HepG2 (cell line): ENCODE measurements around the gene GOLGA8A. TPM values are rescaled to one million over a fixed set of nuclear protein-coding genes. Genes with fewer than 3 reads are reported as not detected.

Source experiments
- HIVEP1 ChIP-seq: sonication (generic); formaldehyde crosslinking; IDR thresholded peaks from 2 replicates; pipeline ENCODE4 v1.4.0; 2020; ENCODE audit warnings: mild to moderate bottlenecking, missing genetic modification reagents
- IRX3 ChIP-seq: sonication (generic); formaldehyde crosslinking; IDR thresholded peaks from 2 replicates; pipeline ENCODE4 v1.8.1; 2023; ENCODE audit warnings: mild to moderate bottlenecking, low read depth, missing genetic modification reagents, borderline replicate concordance
- MAZ ChIP-seq, 2 experiments: sonication (generic) in 1 of 2; formaldehyde crosslinking in 1 of 2; IDR thresholded peaks; 2 replicates each; pipeline versions ENCODE4 v1.5.0 to v1.6.1; 2012 to 2020; ENCODE audit warnings: low read depth in 2 of 2, mild to moderate bottlenecking in 2 of 2, borderline replicate concordance in 1 of 2, improper control_type of control experiment in 1 of 2, low read length in 1 of 2, missing genetic modification reagents in 1 of 2, moderate library complexity in 1 of 2
- MXD4 ChIP-seq: IDR thresholded peaks from 2 replicates; pipeline ENCODE4 v1.6.1; 2016; ENCODE audit warnings: mild to moderate bottlenecking, missing biosample characterization, missing genetic modification reagents
- SOX6 ChIP-seq, 2 experiments: fragments of 450-650 bp in 1 of 2; sonication (generic) in 1 of 2; formaldehyde crosslinking in 1 of 2; IDR thresholded peaks; 2 replicates each; pipeline versions ENCODE4 v1.4.0 to v1.6.1; 2017 to 2020; ENCODE audit warnings: antibody characterized with exemption in 1 of 2, mild to moderate bottlenecking in 1 of 2, missing genetic modification reagents in 1 of 2
- ZFAT ChIP-seq: sonication (generic); formaldehyde crosslinking; conservative IDR thresholded peaks from 2 replicates; pipeline ENCODE4 v1.8.1; 2023; ENCODE audit warnings: missing genetic modification reagents, inconsistent platforms
- ZNF160 ChIP-seq: sonication (generic); formaldehyde crosslinking; IDR thresholded peaks from 2 replicates; pipeline ENCODE4 v1.8.0; 2022; ENCODE audit warnings: mild to moderate bottlenecking, inconsistent platforms, missing genetic modification reagents
- ZNF232 ChIP-seq: sonication (generic); formaldehyde crosslinking; IDR thresholded peaks from 2 replicates; pipeline ENCODE4 v1.4.0; 2020; ENCODE audit warnings: missing genetic modification reagents, borderline replicate concordance
- ZNF343 ChIP-seq: sonication (generic); formaldehyde crosslinking; IDR thresholded peaks from 2 replicates; pipeline ENCODE4 v1.4.0; 2020; ENCODE audit warnings: mild to moderate bottlenecking, missing genetic modification reagents
- ZNF670 ChIP-seq: sonication (generic); formaldehyde crosslinking; IDR thresholded peaks from 2 replicates; pipeline ENCODE4 v1.8.0; 2022; ENCODE audit warnings: mild to moderate bottlenecking, missing genetic modification reagents, borderline replicate concordance
- ZNF703 ChIP-seq: sonication (generic); formaldehyde crosslinking; IDR thresholded peaks from 2 replicates; pipeline ENCODE4 v1.5.1; 2020; ENCODE audit warnings: missing genetic modification reagents, mild to moderate bottlenecking, moderate library complexity, borderline replicate concordance
- ZNF737 ChIP-seq: sonication (generic); formaldehyde crosslinking; IDR thresholded peaks from 2 replicates; pipeline ENCODE4 v1.5.0; 2020; ENCODE audit warnings: missing genetic modification reagents, mild to moderate bottlenecking, borderline replicate concordance
- ZNF766 ChIP-seq: sonication (generic); formaldehyde crosslinking; IDR thresholded peaks from 2 replicates; pipeline ENCODE4 v1.5.0; 2020; ENCODE audit warnings: missing genetic modification reagents, borderline replicate concordance
- ZNF879 ChIP-seq: sonication (generic); formaldehyde crosslinking; IDR thresholded peaks from 2 replicates; pipeline ENCODE4 v1.8.1; 2023; ENCODE audit warnings: missing genetic modification reagents
- polyA plus RNA-seq, 8 experiments: library from polyadenylated mRNA; depleted of rRNA in 3 of 8; stranded (reverse) in 7 of 8; unstranded in 1 of 8; fragments of >200 nt; fragmentation: Illumina TruSeq in 4 of 8; extraction: Trizol in 4 of 8; gene quantifications; 2 replicates each; pipeline versions ENCODE4 v1.2.1 to v1.2.3, GENCODE V29; 2011 to 2016; ENCODE audit warnings: low read depth in 4 of 8, missing spikeins in 1 of 8, mixed read lengths in 1 of 8; ENCODE audit not compliant: insufficient read depth in 1 of 8
- total RNA-seq, 5 experiments: library from RNA; depleted of rRNA; stranded (reverse); fragments of >200 nt; fragmentation: Illumina TruSeq; extraction: Trizol; gene quantifications; 2 replicates each; pipeline ENCODE4 v1.2.3, GENCODE V29; 2016; ENCODE audit warnings: low read depth in 1 of 5
- TF ChIP-seq, protein P1 (sequence below): sonication (generic); formaldehyde crosslinking; IDR thresholded peaks from 2 replicates; pipeline ENCODE4 v1.5.1; 2020; ENCODE audit warnings: missing genetic modification reagents, mild to moderate bottlenecking, borderline replicate concordance
- TF ChIP-seq, protein P2 (sequence below): fragments of 450-650 bp; IDR thresholded peaks from 2 replicates; pipeline ENCODE4 v1.6.1; 2016
- TF ChIP-seq, protein P3 (sequence below): sonication (generic); formaldehyde crosslinking; IDR thresholded peaks from 2 replicates; pipeline ENCODE4 v1.4.0; 2020; ENCODE audit warnings: missing genetic modification reagents, low read depth, mild to moderate bottlenecking, borderline replicate concordance
- TF ChIP-seq, protein P4 (sequence below): IDR thresholded peaks from 2 replicates; pipeline ENCODE4 v1.6.1; 2016; ENCODE audit warnings: missing compliant biosample characterization, missing genetic modification reagents, borderline replicate concordance
- TF ChIP-seq, protein P5 (sequence below): sonication (generic); formaldehyde crosslinking; IDR thresholded peaks from 2 replicates; pipeline ENCODE4 v1.5.0; 2020; ENCODE audit warnings: missing genetic modification reagents, mild to moderate bottlenecking, borderline replicate concordance
- TF ChIP-seq, protein P6 (sequence below): IDR thresholded peaks from 2 replicates; pipeline ENCODE4 v1.6.1; 2018; ENCODE audit warnings: missing genetic modification reagents, mild to moderate bottlenecking, missing compliant biosample characterization

The GOLGA8A gene
- total and polyA plus RNA-seq, 2 of the 13 experiments (the other 11 are each of a cell fraction or from before 2014, with no cell fraction given): 17.1 to 43.7 TPM

DNA sequence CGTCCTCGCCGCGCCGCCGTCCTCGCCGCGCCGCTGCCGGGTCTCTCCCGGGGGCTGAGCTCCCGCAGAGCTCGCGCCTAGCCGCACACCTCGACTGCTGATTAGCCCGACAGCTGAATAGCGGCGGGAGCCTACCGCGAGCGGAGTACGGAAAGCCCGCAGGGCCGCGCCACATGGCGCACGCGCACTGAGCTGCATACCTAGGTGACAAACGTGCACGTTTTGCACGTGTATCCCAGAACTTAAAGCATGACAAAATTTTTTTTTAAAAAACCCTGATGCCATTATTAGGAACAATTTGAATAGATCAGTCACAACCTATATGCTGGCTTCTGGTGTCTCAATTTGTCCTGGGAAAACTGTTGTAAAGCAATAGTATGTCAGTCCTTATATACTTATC, at the start of gene GOLGA8A (continued):
- TF ChIP-seq MAZ (IDR thresholded peaks at IDR 0.05; ENCODE audit: borderline replicate concordance, low read depth, low read length) (no peak), MAZ (CRISPR knock-in tag; IDR thresholded peaks at IDR 0.05; ENCODE audit: low read depth) (0 out of 2 replicates have a peak, but pooled peaks have one; percentile 28), ZNF160 (peak; percentile 67; the same call in 1 of the 2 replicates), ZNF737 (no peak), IRX3 (0 out of 2 replicates have a peak, but pooled peaks have one; percentile 56), ZNF703 (CRISPR knock-in tag) (no peak), ZNF879 (CRISPR knock-in tag) (peak; percentile 75; the same call in 1 of the 2 replicates), ZNF766 (peak; percentile 84; the same call in 1 of the 2 replicates), ZNF232 (peak; percentile 94), ZFAT (CRISPR knock-in tag) (0 out of 2 replicates have a peak, but pooled peaks have one; percentile 78), MXD4 (CRISPR knock-in tag) (peak; percentile 70; the same call in 1 of the 2 replicates), ZNF670 (peak; percentile 56; the same call in 1 of the 2 replicates), HIVEP1 (0 out of 2 replicates have a peak, but pooled peaks have one; percentile 30), SOX6 (IDR thresholded peaks at IDR 0.05) (no peak), SOX6 (CRISPR knock-in tag; IDR thresholded peaks at IDR 0.05) (no peak), ZNF343 (no peak)
- TF ChIP-seq, protein P1, sequence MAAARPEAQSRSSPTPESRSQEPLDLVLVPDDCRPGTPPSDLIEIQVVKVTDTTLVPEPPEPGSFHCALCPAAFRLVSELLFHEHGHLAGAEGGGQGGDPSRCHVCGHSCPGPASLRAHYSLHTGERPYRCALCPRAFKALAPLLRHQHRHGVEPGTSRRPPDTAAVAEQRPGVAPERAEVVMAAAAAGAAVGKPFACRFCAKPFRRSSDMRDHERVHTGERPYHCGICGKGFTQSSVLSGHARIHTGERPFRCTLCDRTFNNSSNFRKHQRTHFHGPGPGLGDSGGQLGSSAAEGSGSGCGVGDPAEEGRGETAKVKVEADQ (CRISPR knock-in tag): 0 out of 2 replicates have a peak, but pooled peaks have one; percentile 45
- TF ChIP-seq, protein P2, sequence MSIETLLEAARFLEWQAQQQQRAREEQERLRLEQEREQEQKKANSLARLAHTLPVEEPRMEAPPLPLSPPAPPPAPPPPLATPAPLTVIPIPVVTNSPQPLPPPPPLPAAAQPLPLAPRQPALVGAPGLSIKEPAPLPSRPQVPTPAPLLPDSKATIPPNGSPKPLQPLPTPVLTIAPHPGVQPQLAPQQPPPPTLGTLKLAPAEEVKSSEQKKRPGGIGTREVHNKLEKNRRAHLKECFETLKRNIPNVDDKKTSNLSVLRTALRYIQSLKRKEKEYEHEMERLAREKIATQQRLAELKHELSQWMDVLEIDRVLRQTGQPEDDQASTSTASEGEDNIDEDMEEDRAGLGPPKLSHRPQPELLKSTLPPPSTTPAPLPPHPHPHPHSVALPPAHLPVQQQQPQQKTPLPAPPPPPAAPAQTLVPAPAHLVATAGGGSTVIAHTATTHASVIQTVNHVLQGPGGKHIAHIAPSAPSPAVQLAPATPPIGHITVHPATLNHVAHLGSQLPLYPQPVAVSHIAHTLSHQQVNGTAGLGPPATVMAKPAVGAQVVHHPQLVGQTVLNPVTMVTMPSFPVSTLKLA: peak; percentile 43
- TF ChIP-seq, protein P3, sequence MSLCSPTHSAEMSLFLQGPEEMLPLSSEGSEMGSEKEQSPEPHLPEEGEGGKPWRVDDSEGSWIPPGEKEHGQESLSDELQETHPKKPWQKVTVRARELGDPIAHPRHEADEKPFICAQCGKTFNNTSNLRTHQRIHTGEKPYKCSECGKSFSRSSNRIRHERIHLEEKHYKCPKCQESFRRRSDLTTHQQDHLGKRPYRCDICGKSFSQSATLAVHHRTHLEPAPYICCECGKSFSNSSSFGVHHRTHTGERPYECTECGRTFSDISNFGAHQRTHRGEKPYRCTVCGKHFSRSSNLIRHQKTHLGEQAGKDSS: no peak
- TF ChIP-seq, protein P4, sequence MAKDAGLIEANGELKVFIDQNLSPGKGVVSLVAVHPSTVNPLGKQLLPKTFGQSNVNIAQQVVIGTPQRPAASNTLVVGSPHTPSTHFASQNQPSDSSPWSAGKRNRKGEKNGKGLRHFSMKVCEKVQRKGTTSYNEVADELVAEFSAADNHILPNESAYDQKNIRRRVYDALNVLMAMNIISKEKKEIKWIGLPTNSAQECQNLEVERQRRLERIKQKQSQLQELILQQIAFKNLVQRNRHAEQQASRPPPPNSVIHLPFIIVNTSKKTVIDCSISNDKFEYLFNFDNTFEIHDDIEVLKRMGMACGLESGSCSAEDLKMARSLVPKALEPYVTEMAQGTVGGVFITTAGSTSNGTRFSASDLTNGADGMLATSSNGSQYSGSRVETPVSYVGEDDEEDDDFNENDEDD (CRISPR knock-in tag): peak; percentile 94
- TF ChIP-seq, protein P5, sequence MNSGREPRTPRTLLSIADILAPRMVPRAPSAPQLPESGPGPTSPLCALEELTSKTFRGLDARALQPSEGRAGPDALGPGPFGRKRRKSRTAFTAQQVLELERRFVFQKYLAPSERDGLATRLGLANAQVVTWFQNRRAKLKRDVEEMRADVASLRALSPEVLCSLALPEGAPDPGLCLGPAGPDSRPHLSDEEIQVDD: peak; percentile 80; the same call in 1 of the 2 replicates
- TF ChIP-seq, protein P6, sequence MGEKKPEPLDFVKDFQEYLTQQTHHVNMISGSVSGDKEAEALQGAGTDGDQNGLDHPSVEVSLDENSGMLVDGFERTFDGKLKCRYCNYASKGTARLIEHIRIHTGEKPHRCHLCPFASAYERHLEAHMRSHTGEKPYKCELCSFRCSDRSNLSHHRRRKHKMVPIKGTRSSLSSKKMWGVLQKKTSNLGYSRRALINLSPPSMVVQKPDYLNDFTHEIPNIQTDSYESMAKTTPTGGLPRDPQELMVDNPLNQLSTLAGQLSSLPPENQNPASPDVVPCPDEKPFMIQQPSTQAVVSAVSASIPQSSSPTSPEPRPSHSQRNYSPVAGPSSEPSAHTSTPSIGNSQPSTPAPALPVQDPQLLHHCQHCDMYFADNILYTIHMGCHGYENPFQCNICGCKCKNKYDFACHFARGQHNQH (CRISPR knock-in tag): peak; percentile 43; the same call in 1 of the 2 replicates
